Activated T-cell treated with anti-CD3 and anti-CD28 coated beads for 4 hours (primary cell): ENCODE measurements around the gene EIF6.
A peak's percentile ranks its signal among the peaks of the same experiment; 100 is the strongest.

Source experiments
- DNase-seq: peaks from one replicate; pipeline ENCODE4 v3.0.0-alpha.2; 2020

The EIF6 gene

GRCh38 chr20:35312318-35312717 is 27.7 kb upstream of the EIF6 start:
- DNase-seq: no peak

GRCh38 chr20:35311822-35312221 is 27.2 kb upstream of the EIF6 start:
- no peak for DNase-seq

GRCh38 chr20:35311409-35311808 is 26.8 kb upstream of the EIF6 start:
- no peak for DNase-seq

GRCh38 chr20:35307666-35308653 is 23.4 kb upstream of the EIF6 start:
- no peak for DNase-seq

GRCh38 chr20:35306931-35307517 is 22.5 kb upstream of the EIF6 start:
- DNase-seq: no peak

- peak; percentile 30 for DNase-seq
Observed at GRCh38 chr20:35305682-35306556, 21.3 kb upstream of the EIF6 start.

GRCh38 chr20:35304956-35305355 is 20.4 kb upstream of the EIF6 start:
- DNase-seq: no peak

GRCh38 chr20:35303735-35304491 is 19.3 kb upstream of the EIF6 start:
- peak; percentile 77 for DNase-seq

GRCh38 chr20:35303382-35303734 is 18.8 kb upstream of the EIF6 start:
- DNase-seq: no peak

GRCh38 chr20:35302421-35303335 is 18.1 kb upstream of the EIF6 start:
- no peak for DNase-seq

GRCh38 chr20:35301426-35301825 is 16.9 kb upstream of the EIF6 start:
- DNase-seq: no peak

- DNase-seq: no peak
Observed at GRCh38 chr20:35300469-35301262, 16.1 kb upstream of the EIF6 start.

GRCh38 chr20:35299780-35300179 is 15.2 kb upstream of the EIF6 start:
- no peak for DNase-seq

- no peak for DNase-seq
Observed at GRCh38 chr20:35298264-35298663, 13.7 kb upstream of the EIF6 start.

- no peak for DNase-seq
Observed at GRCh38 chr20:35297740-35298139, 13.2 kb upstream of the EIF6 start.

GRCh38 chr20:35297155-35297554 is 12.6 kb upstream of the EIF6 start:
- no peak for DNase-seq

GRCh38 chr20:35296101-35296554 is 11.6 kb upstream of the EIF6 start:
- DNase-seq: no peak

- no peak for DNase-seq
Observed at GRCh38 chr20:35295674-35296073, 11.1 kb upstream of the EIF6 start.

GRCh38 chr20:35295058-35295457 is 10.5 kb upstream of the EIF6 start:
- no peak for DNase-seq

GRCh38 chr20:35294293-35294685 is 9.7 kb upstream of the EIF6 start:
- no peak for DNase-seq
